IgD-negative memory B cell (primary cell): ENCODE results near the gene PPP1R1A. TPM values are rescaled to one million over a fixed set of nuclear protein-coding genes. Genes with fewer than 3 reads are reported as not detected.

ENCODE experiments used
- H3K27ac Mint-ChIP-seq, 3 donors: one replicate each; pipeline ENCODE4 v1.8.0; 2020 to 2022; ENCODE audit warnings: mild to moderate bottlenecking in 3 of 3, mixed read lengths in 3 of 3, moderate library complexity in 1 of 3
- H3K27me3 Mint-ChIP-seq: one replicate; pipeline ENCODE4 v1.8.0; 2021; ENCODE audit warnings: mixed read lengths
- H3K36me3 Mint-ChIP-seq: one replicate; pipeline ENCODE4 v1.8.0; 2020; ENCODE audit warnings: mild to moderate bottlenecking, mixed read lengths
- H3K4me1 Mint-ChIP-seq, 3 donors: one replicate each; pipeline ENCODE4 v1.8.0; 2020 to 2022; ENCODE audit warnings: mixed read lengths in 3 of 3, mild to moderate bottlenecking in 1 of 3
- H3K4me3 Mint-ChIP-seq, 4 donors: one replicate each; pipeline ENCODE4 v1.8.0; 2020 to 2022; ENCODE audit warnings: mild to moderate bottlenecking in 4 of 4, mixed read lengths in 4 of 4, moderate library complexity in 3 of 4
- H3K9me3 Mint-ChIP-seq, 3 donors: one replicate each; pipeline ENCODE4 v1.8.0; 2020 to 2021; ENCODE audit warnings: mixed read lengths in 3 of 3, mild to moderate bottlenecking in 1 of 3
- polyA plus RNA-seq: library from polyadenylated mRNA; unstranded; fragments of 300-500 nt; fragmentation: Illumina TruSeq; gene quantifications from one replicate; pipeline ENCODE4 v1.2.3, GENCODE V29; 2021

PPP1R1A gene
- not detected for polyA plus RNA-seq

- no peaks in the 10 kb centered on the region for H3K9me3 Mint-ChIP-seq
- peak within 1 kb of the TSS in 3 of 4 donors; percentile 11 to 75 (median 67) for H3K4me3 Mint-ChIP-seq
- peaks cover 49% of the 10 kb centered on the region for H3K27me3 Mint-ChIP-seq
- no peaks in the 10 kb centered on the region for H3K36me3 Mint-ChIP-seq
- no peak within 1 kb of the TSS for H3K27ac Mint-ChIP-seq
- peaks cover 0 to 6% (median 6%) of the 10 kb centered on the region in 3 donors for H3K4me1 Mint-ChIP-seq
Measured at GRCh38 chr12:54588110-54588889, at the start of gene PPP1R1A. TSS of gene PPP1R1A (minus strand) at chr12:54588659. CDS start at chr12:54588488, 171 bp downstream.

- H3K4me3 Mint-ChIP-seq, result no peak within 1 kb of the TSS
- peaks cover 10% of the 10 kb centered on the region for H3K27me3 Mint-ChIP-seq
- H3K27ac Mint-ChIP-seq, result no peak within 1 kb of the TSS
- H3K9me3 Mint-ChIP-seq, result peaks cover 0 to 3% (median 0%) of the 10 kb centered on the region in 3 donors
- no peaks in the 10 kb centered on the region for H3K36me3 Mint-ChIP-seq
- H3K4me1 Mint-ChIP-seq, result no peaks in the 10 kb centered on the region
Measured at GRCh38 chr12:54634795-54635194, 46.3 kb upstream of the PPP1R1A start, which contains the start of gene LACRT. TSS of gene LACRT (minus strand) at chr12:54634895. CDS start at chr12:54634841, 54 bp downstream.

- no peaks in the 10 kb centered on the region for H3K4me1 Mint-ChIP-seq
- H3K36me3 Mint-ChIP-seq, result no peaks in the 10 kb centered on the region
- H3K27me3 Mint-ChIP-seq, result peaks cover 16% of the 10 kb centered on the region
- H3K4me3 Mint-ChIP-seq, result no peak overlapping the region
- H3K9me3 Mint-ChIP-seq, result peaks cover 1 to 15% (median 5%) of the 10 kb centered on the region in 3 donors
- peak overlapping the region in 1 of 3 donors; percentile 12 for H3K27ac Mint-ChIP-seq
Measured at GRCh38 chr12:54631988-54632728, 43.7 kb upstream of the PPP1R1A start.

- Mint-ChIP-seq H3K27ac (no peak overlapping the region), H3K9me3 (peaks cover 2 to 21% (median 8%) of the 10 kb centered on the region in 3 donors), H3K36me3 (peaks cover 3% of the 10 kb centered on the region), H3K4me3 (no peak overlapping the region), H3K4me1 (peaks cover 0 to under 1% (median 0%) of the 10 kb centered on the region in 3 donors), H3K27me3 (peaks cover 21% of the 10 kb centered on the region)
Measured at GRCh38 chr12:54631551-54631950, 43.1 kb upstream of the PPP1R1A start.

- Mint-ChIP-seq H3K4me1 (peaks cover 0 to 2% (median 0%) of the 10 kb centered on the region in 3 donors), H3K27me3 (peaks cover 22% of the 10 kb centered on the region), H3K27ac (no peak overlapping the region), H3K36me3 (peaks cover 3% of the 10 kb centered on the region), H3K4me3 (no peak overlapping the region), H3K9me3 (peaks cover 4 to 23% (median 8%) of the 10 kb centered on the region in 3 donors)
Measured at GRCh38 chr12:54629925-54630324, 41.5 kb upstream of the PPP1R1A start.

- Mint-ChIP-seq H3K27ac (no peak overlapping the region), H3K27me3 (peaks cover 22% of the 10 kb centered on the region), H3K4me3 (no peak overlapping the region), H3K9me3 (peaks cover 4 to 23% (median 8%) of the 10 kb centered on the region in 3 donors), H3K4me1 (peaks cover 0 to 2% (median 0%) of the 10 kb centered on the region in 3 donors), H3K36me3 (peaks cover 3% of the 10 kb centered on the region)
Measured at GRCh38 chr12:54628186-54628846, 39.9 kb upstream of the PPP1R1A start.

- no peak overlapping the region for H3K4me3 Mint-ChIP-seq
- H3K4me1 Mint-ChIP-seq, result peaks cover 0 to 2% (median 0%) of the 10 kb centered on the region in 3 donors
- H3K36me3 Mint-ChIP-seq, result peaks cover 5% of the 10 kb centered on the region
- H3K9me3 Mint-ChIP-seq, result peaks cover 4 to 23% (median 8%) of the 10 kb centered on the region in 3 donors
- peaks cover 23% of the 10 kb centered on the region for H3K27me3 Mint-ChIP-seq
- no peak overlapping the region for H3K27ac Mint-ChIP-seq
Measured at GRCh38 chr12:54627304-54627703, 38.8 kb upstream of the PPP1R1A start.

GRCh38 chr12:54625598-54625997, 37.1 kb upstream of the PPP1R1A start:
- Mint-ChIP-seq H3K36me3 (peaks cover 5% of the 10 kb centered on the region), H3K4me3 (peak overlapping the region in 1 of 4 donors; percentile 22), H3K4me1 (peaks cover 0 to 2% (median 0%) of the 10 kb centered on the region in 3 donors), H3K27ac (no peak overlapping the region), H3K9me3 (peaks cover 4 to 23% (median 8%) of the 10 kb centered on the region in 3 donors), H3K27me3 (peaks cover 23% of the 10 kb centered on the region)

- peaks cover 4 to 23% (median 8%) of the 10 kb centered on the region in 3 donors for H3K9me3 Mint-ChIP-seq
- no peak overlapping the region for H3K27ac Mint-ChIP-seq
- H3K36me3 Mint-ChIP-seq, result peaks cover 5% of the 10 kb centered on the region
- peaks cover 0 to 2% (median 0%) of the 10 kb centered on the region in 3 donors for H3K4me1 Mint-ChIP-seq
- peaks cover 23% of the 10 kb centered on the region for H3K27me3 Mint-ChIP-seq
- no peak overlapping the region for H3K4me3 Mint-ChIP-seq
Measured at GRCh38 chr12:54624315-54625279, 36.1 kb upstream of the PPP1R1A start.

- Mint-ChIP-seq H3K27me3 (peaks cover 19% of the 10 kb centered on the region), H3K4me3 (no peak overlapping the region), H3K4me1 (peaks cover 0 to 2% (median 0%) of the 10 kb centered on the region in 3 donors), H3K9me3 (peaks cover 3 to 10% (median 4%) of the 10 kb centered on the region in 3 donors), H3K36me3 (peaks cover 5% of the 10 kb centered on the region), H3K27ac (no peak overlapping the region)
Measured at GRCh38 chr12:54622463-54623183, 34.2 kb upstream of the PPP1R1A start.

GRCh38 chr12:54616933-54617680, 28.6 kb upstream of the PPP1R1A start:
- peaks cover 0 to 10% (median 8%) of the 10 kb centered on the region in 3 donors for H3K4me1 Mint-ChIP-seq
- H3K36me3 Mint-ChIP-seq, result no peaks in the 10 kb centered on the region
- peaks cover 19% of the 10 kb centered on the region for H3K27me3 Mint-ChIP-seq
- no peaks in the 10 kb centered on the region for H3K9me3 Mint-ChIP-seq
- H3K4me3 Mint-ChIP-seq, result peak overlapping the region in 1 of 4 donors; percentile 77
- H3K27ac Mint-ChIP-seq, result no peak overlapping the region

- Mint-ChIP-seq H3K4me3 (no peak overlapping the region), H3K27me3 (peaks cover 24% of the 10 kb centered on the region), H3K4me1 (peaks cover 0 to 10% (median 7%) of the 10 kb centered on the region in 3 donors), H3K9me3 (no peaks in the 10 kb centered on the region), H3K27ac (no peak overlapping the region), H3K36me3 (no peaks in the 10 kb centered on the region)
Measured at GRCh38 chr12:54612225-54612750, 23.8 kb upstream of the PPP1R1A start.
